Spleen (tissue), 11 donors: ENCODE measurements around the gene RNFT2. TPM values are rescaled to one million over a fixed set of nuclear protein-coding genes. Genes with fewer than 3 reads are reported as not detected.
A peak's percentile ranks its signal among the peaks of the same experiment; 100 is the strongest.

Experiments used
- DNase-seq: peaks from one replicate; pipeline ENCODE4 v3.0.0-alpha.2; 2020
- H3K27ac ChIP-seq, 8 donors: fragments of 200-600 bp; sonication (generic) in 7 of 8; 1 replicate in 4 of 8; 2 replicates in 4 of 8; pipeline versions ENCODE4 v1.5.0 to v1.8.0; 2016 to 2021; ENCODE audit warnings: inconsistent platforms in 4 of 8, mild to moderate bottlenecking in 4 of 8, moderate library complexity in 1 of 8
- H3K27me3 ChIP-seq, 7 donors: fragments of 200-600 bp; sonication (generic) in 6 of 7; replicated peaks in 1 of 7; 1 replicate in 4 of 7; 2 replicates in 3 of 7; pipeline versions ENCODE4 v1.5.0 to v1.8.0; 2016 to 2021; ENCODE audit warnings: inconsistent platforms in 3 of 7, mild to moderate bottlenecking in 1 of 7
- H3K36me3 ChIP-seq, 6 donors: fragments of 200-600 bp; sonication (generic) in 5 of 6; 1 replicate in 4 of 6; 2 replicates in 2 of 6; pipeline versions ENCODE4 v1.5.0 to v1.8.0; 2016 to 2021; ENCODE audit warnings: inconsistent platforms in 2 of 6
- H3K4me1 ChIP-seq, 6 donors: fragments of 200-600 bp; sonication (generic) in 5 of 6; 1 replicate in 3 of 6; 2 replicates in 3 of 6; pipeline versions ENCODE4 v1.5.0 to v1.8.0; 2016 to 2021; ENCODE audit warnings: inconsistent platforms in 3 of 6
- H3K4me3 ChIP-seq, 8 donors: fragments of 200-600 bp; sonication (generic) in 7 of 8; 1 replicate in 4 of 8; 2 replicates in 4 of 8; pipeline versions ENCODE4 v1.5.0 to v1.8.0; 2016 to 2021; ENCODE audit warnings: inconsistent platforms in 4 of 8, mild to moderate bottlenecking in 4 of 8, moderate library complexity in 2 of 8
- H3K9me3 ChIP-seq, 8 donors: fragments of 200-600 bp; sonication (generic) in 7 of 8; 1 replicate in 4 of 8; 2 replicates in 4 of 8; pipeline versions ENCODE4 v1.5.0 to v1.8.0; 2016 to 2021; ENCODE audit warnings: inconsistent platforms in 4 of 8
- POLR2A ChIP-seq, 3 donors: fragments of 450-650 bp; IDR thresholded peaks; one replicate each; pipeline ENCODE4 v1.5.1; 2017; ENCODE audit warnings: antibody characterized with exemption in 3 of 3, mild to moderate bottlenecking in 1 of 3
- POLR2AphosphoS5 ChIP-seq, 3 donors: sonication (generic); formaldehyde crosslinking; IDR thresholded peaks; one replicate each; pipeline ENCODE4 v1.5.1; 2017; ENCODE audit warnings: antibody characterized with exemption in 3 of 3
- WGBS, 5 donors: extraction: QIAGEN DNeasy Blood & Tissue Kit in 3 of 5; methylation state at CpG; one replicate each; pipeline versions ENCODE4 v1.1.5 to v1.1.7; 2013 to 2018; 5-methylcytosine and 5-hydroxymethylcytosine counted together
- intact Hi-C: fragments of 100-400 bp; cut with DNase I; formaldehyde crosslinking; loops from one replicate; pipeline ENCODE4 v1.15.0; 2023; ENCODE audit warnings: low total_unique reads
- polyA plus RNA-seq, 3 donors: library from polyadenylated mRNA; stranded (reverse); fragments of 200-250 nt; gene quantifications; one replicate each; pipeline ENCODE4 v1.2.1, GENCODE V29; 2013
- total RNA-seq, 7 donors: library from RNA; depleted of rRNA in 3 of 7; stranded (reverse); fragments of >200 nt in 3 of 7; fragmentation: NEBNext Ultra II Directional in 4 of 7; extraction: Animal tissue kit (Norgen Biotek cat#: 25700) in 4 of 7; gene quantifications; one replicate each; pipeline versions ENCODE4 v1.1.0 to v1.2.1, GENCODE V29; 2016 to 2021
- TF ChIP-seq, protein P1 (sequence below), 11 experiments: fragments of 200-600 bp in 7 of 11; fragments of 450-650 bp in 4 of 11; sonication (generic) in 4 of 11; IDR thresholded peaks in 8 of 11; conservative IDR thresholded peaks in 3 of 11; 1 replicate in 7 of 11; 2 replicates in 4 of 11; pipeline versions ENCODE4 v1.4.0 to v1.8.0; 2016 to 2021; ENCODE audit warnings: antibody characterized with exemption in 11 of 11, inconsistent platforms in 4 of 11, mild to moderate bottlenecking in 1 of 11
- donor health status: healthy with polysubstance abuse.
- donor health status: DM: no; HTN: no; CAD: no; lungs with moderate emphysema.
- donor health status: DM: no; HTN: no; CAD: no.
- donor health status: Bipolar disorder and iron deficiency.
- donor health status: healthy.
- donor health status: DM: no; HTN: no; CAD: no.
- donor health status: DM: yes; HTN: yes; CAD: no.

Gene RNFT2
- total and polyA plus RNA-seq, 10 donors = 1.9 to 6.0 (median 3.8) TPM

DNA sequence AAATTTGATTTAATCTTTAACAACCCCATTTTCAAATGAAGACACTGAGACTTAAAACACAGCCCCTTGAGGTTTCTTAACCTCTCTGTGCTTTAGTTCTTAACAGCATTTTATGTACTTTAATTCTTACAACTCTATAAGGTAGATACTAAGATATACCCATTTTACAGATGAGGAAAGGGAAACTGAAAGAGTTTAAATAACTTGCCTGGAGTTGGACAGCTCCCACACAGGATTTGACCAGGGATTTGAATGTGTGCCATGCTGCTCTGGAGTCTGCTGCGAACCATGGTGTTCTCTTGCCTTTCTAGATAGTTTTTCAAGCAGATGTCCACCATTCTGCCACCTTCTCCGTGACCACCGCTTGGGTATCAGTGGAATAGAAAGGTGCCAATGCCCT, 28.2 kb downstream of the RNFT2 start:
- Histone ChIP-seq H3K27ac (no peak overlapping the region), H3K4me3 (no peak overlapping the region), H3K4me1 (no peaks in the 10 kb centered on the region), H3K36me3 (no peaks in the 10 kb centered on the region), H3K27me3 (no peaks in the 10 kb centered on the region), H3K9me3 (no peaks in the 10 kb centered on the region)
- TF ChIP-seq, protein P1, sequence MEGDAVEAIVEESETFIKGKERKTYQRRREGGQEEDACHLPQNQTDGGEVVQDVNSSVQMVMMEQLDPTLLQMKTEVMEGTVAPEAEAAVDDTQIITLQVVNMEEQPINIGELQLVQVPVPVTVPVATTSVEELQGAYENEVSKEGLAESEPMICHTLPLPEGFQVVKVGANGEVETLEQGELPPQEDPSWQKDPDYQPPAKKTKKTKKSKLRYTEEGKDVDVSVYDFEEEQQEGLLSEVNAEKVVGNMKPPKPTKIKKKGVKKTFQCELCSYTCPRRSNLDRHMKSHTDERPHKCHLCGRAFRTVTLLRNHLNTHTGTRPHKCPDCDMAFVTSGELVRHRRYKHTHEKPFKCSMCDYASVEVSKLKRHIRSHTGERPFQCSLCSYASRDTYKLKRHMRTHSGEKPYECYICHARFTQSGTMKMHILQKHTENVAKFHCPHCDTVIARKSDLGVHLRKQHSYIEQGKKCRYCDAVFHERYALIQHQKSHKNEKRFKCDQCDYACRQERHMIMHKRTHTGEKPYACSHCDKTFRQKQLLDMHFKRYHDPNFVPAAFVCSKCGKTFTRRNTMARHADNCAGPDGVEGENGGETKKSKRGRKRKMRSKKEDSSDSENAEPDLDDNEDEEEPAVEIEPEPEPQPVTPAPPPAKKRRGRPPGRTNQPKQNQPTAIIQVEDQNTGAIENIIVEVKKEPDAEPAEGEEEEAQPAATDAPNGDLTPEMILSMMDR (IDR thresholded peaks at IDR 0.05 in 8 of 11, conservative IDR thresholded peaks at IDR 0.05 in 3 of 11) = no peak
- no peak for TF ChIP-seq POLR2A (IDR thresholded peaks at IDR 0.05)
- no peak for TF ChIP-seq POLR2AphosphoS5 (IDR thresholded peaks at IDR 0.05)
- intact Hi-C loops = no loop called here
- DNase-seq = peak; percentile 17
- WGBS, 5 donors = 92 to 95% (median 95%) methylated on average over 3 of the region's 3 CpGs

DNA sequence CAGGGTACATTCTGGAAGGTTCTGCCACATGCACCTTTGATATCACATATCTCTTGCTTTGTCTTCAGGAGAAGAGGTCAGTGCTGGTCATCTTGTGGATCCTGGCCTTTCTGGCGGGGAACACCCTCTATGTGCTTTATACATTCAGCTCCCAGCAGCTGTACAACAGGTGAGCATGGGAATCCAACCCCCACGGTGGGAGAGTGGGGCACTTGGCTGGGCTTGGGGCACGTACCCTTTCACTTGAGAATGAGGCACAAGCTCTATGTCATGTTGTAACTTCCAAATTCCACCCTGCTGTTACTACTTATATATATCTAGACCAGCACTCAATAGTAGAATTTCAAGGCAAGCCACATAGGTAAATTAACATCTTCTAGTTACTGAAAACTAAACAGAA, 28.6 kb downstream of the RNFT2 start:
- no peaks in the 10 kb centered on the region for H3K36me3 ChIP-seq
- TF ChIP-seq POLR2AphosphoS5 (IDR thresholded peaks at IDR 0.05) (no peak), POLR2A (IDR thresholded peaks at IDR 0.05) (no peak)
- TF ChIP-seq, protein P1 (IDR thresholded peaks at IDR 0.05 in 8 of 11, conservative IDR thresholded peaks at IDR 0.05 in 3 of 11) = no peak
- no peaks in the 10 kb centered on the region for H3K27me3 ChIP-seq
- WGBS, 5 donors = 87 to 96% (median 92%) methylated on average over 3 of the region's 3 CpGs
- H3K9me3 ChIP-seq = no peaks in the 10 kb centered on the region
- DNase-seq = peak; percentile 39
- no peak overlapping the region for H3K4me3 ChIP-seq
- H3K4me1 ChIP-seq = no peaks in the 10 kb centered on the region
- intact Hi-C loops = no loop called here
- H3K27ac ChIP-seq = no peak overlapping the region

DNA sequence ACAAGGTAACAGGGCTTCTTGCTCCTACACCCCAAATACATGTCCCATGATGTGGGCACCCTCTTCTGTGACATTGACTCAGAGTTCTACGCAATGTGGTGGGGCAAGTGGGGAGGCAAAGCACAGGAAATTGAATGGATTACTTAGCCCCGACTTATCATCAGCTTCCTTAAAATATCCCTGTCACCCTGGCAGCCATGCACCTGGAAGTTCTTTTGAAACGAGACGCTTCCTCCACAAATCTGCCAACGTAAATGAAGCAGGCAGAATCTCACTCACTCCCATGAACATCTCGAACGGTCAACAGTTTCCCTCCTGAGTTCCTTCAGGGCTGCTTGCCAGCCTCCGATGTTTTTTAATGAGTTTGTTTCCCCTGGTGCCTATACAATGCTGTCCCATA, 33.5 kb downstream of the RNFT2 start:
- intact Hi-C loops = no loop called here
- Histone ChIP-seq H3K27ac (no peak overlapping the region), H3K27me3 (no peaks in the 10 kb centered on the region), H3K36me3 (no peaks in the 10 kb centered on the region), H3K4me3 (no peak overlapping the region), H3K4me1 (no peaks in the 10 kb centered on the region), H3K9me3 (no peaks in the 10 kb centered on the region)
- 65 to 74% (median 69%) methylated on average over 8 of the region's 8 CpGs for WGBS, 5 donors
- no peak for DNase-seq
- no peak for TF ChIP-seq POLR2AphosphoS5 (IDR thresholded peaks at IDR 0.05)
- no peak for TF ChIP-seq POLR2A (IDR thresholded peaks at IDR 0.05)
- TF ChIP-seq, protein P1 (IDR thresholded peaks at IDR 0.05 in 8 of 11, conservative IDR thresholded peaks at IDR 0.05 in 3 of 11) = no peak

DNA sequence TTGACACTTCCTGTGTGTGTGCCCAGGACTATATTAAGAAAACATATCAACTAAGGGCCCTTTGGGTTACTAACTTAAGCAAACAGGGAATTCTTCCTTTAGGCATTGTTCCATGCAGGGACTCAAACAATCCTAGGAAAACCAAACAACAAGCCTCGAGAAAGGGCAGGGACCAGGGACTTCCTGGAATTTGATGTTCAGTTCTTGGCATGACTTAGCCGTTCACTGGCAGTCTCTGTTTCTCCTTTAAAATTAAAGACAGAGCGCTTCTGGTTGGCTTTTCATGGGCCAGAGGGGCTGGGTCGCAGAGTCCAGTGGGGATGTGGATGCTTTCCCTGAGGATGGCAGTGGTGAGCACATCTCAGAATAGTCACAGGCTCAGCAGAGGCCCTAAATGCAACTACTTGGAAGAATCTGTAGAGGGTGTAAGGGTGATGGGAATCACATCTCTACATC, 35.2 kb downstream of the RNFT2 start:
- DNase-seq = peak; percentile 4
- Histone ChIP-seq H3K4me1 (no peaks in the 10 kb centered on the region), H3K9me3 (no peaks in the 10 kb centered on the region), H3K27me3 (no peaks in the 10 kb centered on the region), H3K27ac (no peak overlapping the region), H3K36me3 (no peaks in the 10 kb centered on the region), H3K4me3 (no peak overlapping the region)
- TF ChIP-seq POLR2AphosphoS5 (IDR thresholded peaks at IDR 0.05) = no peak
- TF ChIP-seq POLR2A (IDR thresholded peaks at IDR 0.05) = no peak
- TF ChIP-seq, protein P1 (IDR thresholded peaks at IDR 0.05 in 8 of 11, conservative IDR thresholded peaks at IDR 0.05 in 3 of 11) = no peak
- 66 to 76% (median 73%) methylated on average over 4 of the region's 4 CpGs for whole genome bisulfite sequencing, 5 donors
- intact Hi-C loops = no loop called here
